VCaP (cell line): ENCODE results near the gene TMEM72.

Source experiments
- H3K27ac ChIP-seq: fragments of 450-650 bp; 2 replicates; pipeline ENCODE4 v1.5.1; 2017
- CTCF ChIP-seq: fragments of 450-650 bp; conservative IDR thresholded peaks from 2 replicates; pipeline ENCODE4 v1.5.1; 2017; ENCODE audit warnings: mild to moderate bottlenecking, moderate library complexity

Gene TMEM72

GRCh38 chr10:44881649-44882048 lies 29.5 kb upstream of the TMEM72 start:
- TF ChIP-seq CTCF, result no peak
- no peak overlapping the region for H3K27ac ChIP-seq

- no peak overlapping the region for H3K27ac ChIP-seq
- TF ChIP-seq CTCF, result no peak
These were observed 28.9 kb upstream of the TMEM72 start for GRCh38 chr10:44882166-44882720.

GRCh38 chr10:44883593-44884331 lies 27.4 kb upstream of the TMEM72 start:
- no peak for TF ChIP-seq CTCF
- H3K27ac ChIP-seq, result no peak overlapping the region

- H3K27ac ChIP-seq, result no peak overlapping the region
- TF ChIP-seq CTCF, result no peak
These were observed 25.4 kb upstream of the TMEM72 start for GRCh38 chr10:44885710-44886109.

GRCh38 chr10:44886966-44887365 lies 24.2 kb upstream of the TMEM72 start:
- no peak for TF ChIP-seq CTCF
- no peak overlapping the region for H3K27ac ChIP-seq

- TF ChIP-seq CTCF, result no peak
These were observed 22.3 kb upstream of the TMEM72 start for GRCh38 chr10:44888886-44889285.

GRCh38 chr10:44889834-44890233 lies 21.3 kb upstream of the TMEM72 start:
- H3K27ac ChIP-seq, result no peak overlapping the region
- TF ChIP-seq CTCF, result no peak

More at GRCh38 chr10:44888886-44889285, 22.3 kb upstream of the TMEM72 start:
- H3K27ac ChIP-seq, result no peak overlapping the region
